Fibroblast of lung (primary cell): ENCODE data around the gene AK1. TPM values are rescaled to one million over a fixed set of nuclear protein-coding genes. Genes with fewer than 3 reads are reported as not detected.
A peak's percentile ranks its signal among the peaks of the same experiment; 100 is the strongest.

Experiments
- DNase-seq, 2 donors: peaks; one replicate each; pipeline versions ENCODE4 v3.0.0 to v3.0.0-alpha.2; 2010; ENCODE audit warnings: low read depth in 2 of 2
- H2AFZ ChIP-seq: 2 replicates; pipeline ENCODE4 v1.5.1; 2012; ENCODE audit warnings: low read length, control low read depth, inconsistent platforms
- H3K27ac ChIP-seq: 2 replicates; pipeline ENCODE4 v1.5.1; 2011; ENCODE audit warnings: low read length, control low read depth; ENCODE audit not compliant: insufficient read depth
- H3K27me3 ChIP-seq: 2 replicates; pipeline ENCODE4 v1.5.1; 2011; ENCODE audit warnings: mild to moderate bottlenecking, low read length; ENCODE audit not compliant: control insufficient read depth, insufficient read depth
- H3K36me3 ChIP-seq: 2 replicates; pipeline ENCODE4 v1.5.1; 2011; ENCODE audit warnings: low read length; ENCODE audit not compliant: control insufficient read depth, insufficient read depth
- H3K4me1 ChIP-seq: 2 replicates; pipeline ENCODE4 v1.5.1; 2011; ENCODE audit warnings: low read length; ENCODE audit not compliant: control insufficient read depth, insufficient read depth; ENCODE audit errors: extremely low read depth
- H3K4me2 ChIP-seq: 2 replicates; pipeline ENCODE4 v1.5.1; 2011; ENCODE audit warnings: low read length, control low read depth; ENCODE audit not compliant: insufficient read depth; ENCODE audit errors: extremely low read depth
- H3K4me3 ChIP-seq, 4 experiments: fragments of 200-600 bp in 1 of 4; sonication (generic) in 1 of 4; replicated peaks in 1 of 4; 2 replicates each; pipeline ENCODE4 v1.5.1; 2011 to 2016; ENCODE audit warnings: low read length in 4 of 4, low read depth in 3 of 4, mild to moderate bottlenecking in 3 of 4, control low read depth in 2 of 4, inconsistent platforms in 1 of 4, mixed read lengths in 1 of 4; ENCODE audit not compliant: insufficient read depth in 1 of 4; ENCODE audit errors: control extremely low read depth in 1 of 4
- H3K79me2 ChIP-seq: 2 replicates; pipeline ENCODE4 v1.5.1; 2012; ENCODE audit warnings: mild to moderate bottlenecking, low read length, inconsistent platforms; ENCODE audit not compliant: control insufficient read depth, insufficient read depth
- H3K9ac ChIP-seq: 2 replicates; pipeline ENCODE4 v1.5.1; 2011; ENCODE audit warnings: mild to moderate bottlenecking, low read length, control low read depth; ENCODE audit not compliant: insufficient read depth
- H3K9me3 ChIP-seq: 2 replicates; pipeline ENCODE4 v1.5.1; 2012; ENCODE audit warnings: low read depth, low read length; ENCODE audit not compliant: control insufficient read depth, insufficient read depth
- H4K20me1 ChIP-seq: 2 replicates; pipeline ENCODE4 v1.5.1; 2011; ENCODE audit warnings: low read length; ENCODE audit not compliant: control insufficient read depth, insufficient read depth; ENCODE audit errors: extremely low read depth
- CTCF ChIP-seq, 2 donors: IDR thresholded peaks in 1 of 2; conservative IDR thresholded peaks in 1 of 2; 1 replicate in 1 of 2; 2 replicates in 1 of 2; pipeline ENCODE4 v1.5.1; 2011 to 2012; ENCODE audit warnings: low read length in 2 of 2, control low read depth in 1 of 2, inconsistent platforms in 1 of 2, low read depth in 1 of 2, mild to moderate bottlenecking in 1 of 2
- EZH2 ChIP-seq: IDR thresholded peaks from 2 replicates; pipeline ENCODE4 v1.5.1; 2012; ENCODE audit warnings: low read length, control low read depth, mild to moderate bottlenecking; ENCODE audit errors: missing control alignments
- polyA plus RNA-seq, 2 donors: library from polyadenylated mRNA; depleted of rRNA in 1 of 2; stranded (reverse) in 1 of 2; unstranded in 1 of 2; fragments of >200 nt; gene quantifications; 2 replicates each; pipeline ENCODE4 v1.2.1, GENCODE V29; 2011 to 2012; ENCODE audit warnings: missing spikeins in 1 of 2
- total RNA-seq: library from RNA; depleted of rRNA; stranded (reverse); fragments of >200 nt; gene quantifications from 2 replicates; pipeline ENCODE4 v1.2.1, GENCODE V29; 2014

AK1 gene
- total and polyA plus RNA-seq, 2 donors (not counting 1 experiment from before 2014, with no cell fraction given), result 47.6 to 73.1 TPM

DNA sequence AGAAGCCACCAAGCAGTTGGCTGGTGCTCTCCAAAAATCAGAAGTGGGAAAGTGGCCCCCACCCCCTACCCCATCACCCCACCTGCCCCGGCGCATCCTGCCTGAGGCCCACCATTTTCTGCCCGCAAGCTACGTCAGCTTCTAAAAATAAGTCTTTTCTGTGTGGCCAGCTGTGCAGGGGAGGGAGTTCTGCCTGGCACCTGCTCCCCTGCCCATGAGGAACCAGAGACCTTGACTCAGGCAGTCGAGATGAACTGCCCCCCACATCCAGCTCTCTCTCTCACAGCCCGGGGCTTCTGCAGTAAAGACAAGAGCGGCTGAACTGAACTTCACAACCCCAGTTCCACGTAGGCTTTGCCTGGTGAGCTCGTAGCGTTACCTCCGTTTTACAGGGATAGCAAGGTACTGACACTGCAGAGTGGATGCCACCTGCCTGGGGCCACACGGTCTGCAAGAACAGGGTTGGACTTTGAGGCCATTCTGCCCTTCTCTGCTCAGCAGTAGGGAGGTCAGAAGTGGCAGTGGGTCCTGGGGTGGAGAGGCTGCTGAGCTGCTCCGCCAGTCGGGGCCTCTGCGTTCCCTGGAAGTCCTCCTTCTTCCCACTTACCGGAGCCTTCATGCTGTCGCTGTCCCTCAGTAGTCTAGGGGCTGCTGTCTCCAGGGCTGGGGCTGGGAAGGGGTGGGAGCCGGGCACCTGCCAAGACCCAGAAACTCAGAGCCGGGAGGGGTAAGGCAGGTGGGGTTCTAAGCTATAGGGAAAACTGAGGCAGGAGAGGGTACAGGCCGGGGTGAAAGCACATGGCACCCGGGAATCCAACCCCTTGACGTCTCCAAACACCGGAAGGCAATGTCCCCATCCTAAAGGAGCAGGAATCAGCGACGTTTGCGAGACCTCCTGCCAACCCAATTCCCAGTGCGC, 38.6 kb upstream of the AK1 start:
- Histone ChIP-seq H4K20me1 (no peaks in the 10 kb centered on the region), H3K4me2 (peak overlapping the region; percentile 70), H3K27me3 (no peaks in the 10 kb centered on the region), H3K9me3 (no peaks in the 10 kb centered on the region), H3K27ac (peak overlapping the region; percentile 48), H3K36me3 (peaks cover 12% of the 10 kb centered on the region), H3K4me1 (peaks cover 29% of the 10 kb centered on the region), H3K79me2 (peaks cover 5% of the 10 kb centered on the region), H2AFZ (peak overlapping the region; percentile 71), H3K9ac (peak overlapping the region; percentile 71), H3K4me3 (peak overlapping the region; percentile 51 to 82 (median 68))
- TF ChIP-seq CTCF (conservative IDR thresholded peaks at IDR 0.05 in 1 of 2, IDR thresholded peaks at IDR 0.05 in 1 of 2; ENCODE audit: low read depth in 1 of 2, low read length in 2 of 2) (no peak), EZH2 (no peak)
- no peak for DNase-seq

DNA sequence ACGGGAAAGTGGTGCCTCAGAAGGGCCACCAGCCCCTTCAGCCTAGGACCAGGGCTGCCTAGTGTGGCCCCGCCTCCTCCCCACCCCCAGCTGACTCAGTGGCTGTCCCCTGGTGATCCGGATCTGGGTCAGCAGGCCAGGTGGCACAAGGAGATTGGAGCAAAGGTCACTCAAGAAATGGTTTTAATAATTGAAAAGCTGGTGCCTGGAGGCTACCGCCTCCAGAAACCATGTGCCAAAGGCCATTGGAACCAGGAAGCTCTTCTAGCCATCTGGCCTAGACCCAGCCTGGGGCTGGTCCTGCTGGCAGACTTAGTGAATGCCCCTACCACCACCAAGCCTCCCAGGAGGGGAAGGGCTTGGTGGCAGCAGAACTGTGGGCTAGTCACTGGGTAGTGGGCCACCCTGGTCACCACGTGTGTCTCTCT, 37.9 kb upstream of the AK1 start:
- Histone ChIP-seq H3K79me2 (peaks cover 5% of the 10 kb centered on the region), H3K36me3 (peaks cover 12% of the 10 kb centered on the region), H3K4me3 (no peak overlapping the region), H3K27ac (no peak overlapping the region), H2AFZ (no peak overlapping the region), H4K20me1 (no peaks in the 10 kb centered on the region), H3K9me3 (no peaks in the 10 kb centered on the region), H3K27me3 (no peaks in the 10 kb centered on the region), H3K9ac (no peak overlapping the region), H3K4me2 (peak overlapping the region; percentile 70), H3K4me1 (peaks cover 31% of the 10 kb centered on the region)
- no peak for DNase-seq
- TF ChIP-seq EZH2 (no peak), CTCF (conservative IDR thresholded peaks at IDR 0.05 in 1 of 2, IDR thresholded peaks at IDR 0.05 in 1 of 2; ENCODE audit: low read depth in 1 of 2, low read length in 2 of 2) (no peak)

GRCh38 chr9:127913682-127914081, 36.2 kb upstream of the AK1 start:
- no peaks in the 10 kb centered on the region for H3K9me3 ChIP-seq
- no peak overlapping the region for H3K9ac ChIP-seq
- H3K4me2 ChIP-seq, result no peak overlapping the region
- TF ChIP-seq CTCF (conservative IDR thresholded peaks at IDR 0.05 in 1 of 2, IDR thresholded peaks at IDR 0.05 in 1 of 2; ENCODE audit: low read depth in 1 of 2, low read length in 2 of 2) (no peak), EZH2 (no peak)
- H4K20me1 ChIP-seq, result no peaks in the 10 kb centered on the region
- H3K4me1 ChIP-seq, result peaks cover 23% of the 10 kb centered on the region
- no peaks in the 10 kb centered on the region for H3K27me3 ChIP-seq
- H3K27ac ChIP-seq, result no peak overlapping the region
- no peak overlapping the region for H2AFZ ChIP-seq
- no peak overlapping the region for H3K4me3 ChIP-seq
- DNase-seq, result no peak
- peaks cover 5% of the 10 kb centered on the region for H3K79me2 ChIP-seq
- peaks cover 16% of the 10 kb centered on the region for H3K36me3 ChIP-seq
